ENCODE results near the gene MRM1.

DNA sequence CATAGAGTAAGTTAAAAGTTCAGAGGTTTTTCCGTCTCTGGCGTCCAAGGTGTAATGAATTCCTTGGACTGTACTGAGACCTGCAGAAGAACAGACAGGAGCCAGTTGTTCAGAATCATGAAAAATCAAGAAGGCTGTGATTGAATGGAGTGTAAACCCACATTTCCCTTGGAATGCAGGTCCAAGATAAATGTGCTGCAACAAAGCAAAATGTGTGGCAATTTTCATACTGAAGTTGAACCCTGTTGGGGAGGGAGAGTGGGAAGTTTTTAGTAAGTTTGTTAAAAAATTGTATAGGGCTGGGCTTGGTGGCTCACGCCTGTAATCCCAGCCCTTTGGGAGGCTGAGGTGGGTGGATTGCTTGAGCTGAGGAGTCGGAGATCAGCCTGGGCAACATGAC lies 35.3 kb upstream of the MRM1 start:
- TF ChIP-seq, protein P1, sequence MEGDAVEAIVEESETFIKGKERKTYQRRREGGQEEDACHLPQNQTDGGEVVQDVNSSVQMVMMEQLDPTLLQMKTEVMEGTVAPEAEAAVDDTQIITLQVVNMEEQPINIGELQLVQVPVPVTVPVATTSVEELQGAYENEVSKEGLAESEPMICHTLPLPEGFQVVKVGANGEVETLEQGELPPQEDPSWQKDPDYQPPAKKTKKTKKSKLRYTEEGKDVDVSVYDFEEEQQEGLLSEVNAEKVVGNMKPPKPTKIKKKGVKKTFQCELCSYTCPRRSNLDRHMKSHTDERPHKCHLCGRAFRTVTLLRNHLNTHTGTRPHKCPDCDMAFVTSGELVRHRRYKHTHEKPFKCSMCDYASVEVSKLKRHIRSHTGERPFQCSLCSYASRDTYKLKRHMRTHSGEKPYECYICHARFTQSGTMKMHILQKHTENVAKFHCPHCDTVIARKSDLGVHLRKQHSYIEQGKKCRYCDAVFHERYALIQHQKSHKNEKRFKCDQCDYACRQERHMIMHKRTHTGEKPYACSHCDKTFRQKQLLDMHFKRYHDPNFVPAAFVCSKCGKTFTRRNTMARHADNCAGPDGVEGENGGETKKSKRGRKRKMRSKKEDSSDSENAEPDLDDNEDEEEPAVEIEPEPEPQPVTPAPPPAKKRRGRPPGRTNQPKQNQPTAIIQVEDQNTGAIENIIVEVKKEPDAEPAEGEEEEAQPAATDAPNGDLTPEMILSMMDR (IDR thresholded peaks at IDR 0.05 in 4 of 5, conservative IDR thresholded peaks at IDR 0.05 in 1 of 5): no peak
- TF ChIP-seq POLR2A (IDR thresholded peaks at IDR 0.05): no peak

All from gastrocnemius medialis (tissue), 4 donors.